H1 (cell line): ENCODE data around the gene GPR39. TPM values are rescaled to one million over a fixed set of nuclear protein-coding genes. Genes with fewer than 3 reads are reported as not detected.

Source experiments
- POU5F1 ChIP-seq: IDR thresholded peaks from 2 replicates; pipeline ENCODE4 v1.6.1; 2011; ENCODE audit warnings: low read depth, mild to moderate bottlenecking, low read length, moderate library complexity
- polyA plus RNA-seq, 7 experiments: library from polyadenylated mRNA; depleted of rRNA in 3 of 7; stranded (reverse) in 5 of 7; unstranded in 2 of 7; fragments of >200 nt in 5 of 7; fragments of 200-250 nt in 2 of 7; gene quantifications; 1 replicate in 5 of 7; 2 replicates in 1 of 7; 4 replicates in 1 of 7; pipeline versions ENCODE4 v1.2.1 to v1.2.3, GENCODE V29; 2011 to 2013; ENCODE audit warnings: missing spikeins in 2 of 7, mixed read lengths in 2 of 7
- total RNA-seq: library from RNA; stranded (reverse); fragmentation: NEBNext Ultra II Directional; extraction: Animal tissue kit (Norgen Biotek cat#: 25700); gene quantifications from 2 replicates; pipeline ENCODE4 v1.2.1, GENCODE V29; 2021
- TF ChIP-seq, protein P1 (sequence below): fragments of 300-600 bp; sonication (generic); IDR thresholded peaks from 2 replicates; pipeline ENCODE4 v1.7.1; 2012; ENCODE audit warnings: low read length, moderate library complexity, mild to moderate bottlenecking, inconsistent platforms; ENCODE audit not compliant: insufficient replicate concordance

GPR39 gene
- total and polyA plus RNA-seq, 2 of the 8 experiments (the other 6 are each of a cell fraction or from before 2014, with no cell fraction given), result 0.63 to 2.7 TPM

GRCh38 chr2:132595186-132595585, 178.6 kb downstream of the GPR39 start (continued):
- TF ChIP-seq, protein P1, sequence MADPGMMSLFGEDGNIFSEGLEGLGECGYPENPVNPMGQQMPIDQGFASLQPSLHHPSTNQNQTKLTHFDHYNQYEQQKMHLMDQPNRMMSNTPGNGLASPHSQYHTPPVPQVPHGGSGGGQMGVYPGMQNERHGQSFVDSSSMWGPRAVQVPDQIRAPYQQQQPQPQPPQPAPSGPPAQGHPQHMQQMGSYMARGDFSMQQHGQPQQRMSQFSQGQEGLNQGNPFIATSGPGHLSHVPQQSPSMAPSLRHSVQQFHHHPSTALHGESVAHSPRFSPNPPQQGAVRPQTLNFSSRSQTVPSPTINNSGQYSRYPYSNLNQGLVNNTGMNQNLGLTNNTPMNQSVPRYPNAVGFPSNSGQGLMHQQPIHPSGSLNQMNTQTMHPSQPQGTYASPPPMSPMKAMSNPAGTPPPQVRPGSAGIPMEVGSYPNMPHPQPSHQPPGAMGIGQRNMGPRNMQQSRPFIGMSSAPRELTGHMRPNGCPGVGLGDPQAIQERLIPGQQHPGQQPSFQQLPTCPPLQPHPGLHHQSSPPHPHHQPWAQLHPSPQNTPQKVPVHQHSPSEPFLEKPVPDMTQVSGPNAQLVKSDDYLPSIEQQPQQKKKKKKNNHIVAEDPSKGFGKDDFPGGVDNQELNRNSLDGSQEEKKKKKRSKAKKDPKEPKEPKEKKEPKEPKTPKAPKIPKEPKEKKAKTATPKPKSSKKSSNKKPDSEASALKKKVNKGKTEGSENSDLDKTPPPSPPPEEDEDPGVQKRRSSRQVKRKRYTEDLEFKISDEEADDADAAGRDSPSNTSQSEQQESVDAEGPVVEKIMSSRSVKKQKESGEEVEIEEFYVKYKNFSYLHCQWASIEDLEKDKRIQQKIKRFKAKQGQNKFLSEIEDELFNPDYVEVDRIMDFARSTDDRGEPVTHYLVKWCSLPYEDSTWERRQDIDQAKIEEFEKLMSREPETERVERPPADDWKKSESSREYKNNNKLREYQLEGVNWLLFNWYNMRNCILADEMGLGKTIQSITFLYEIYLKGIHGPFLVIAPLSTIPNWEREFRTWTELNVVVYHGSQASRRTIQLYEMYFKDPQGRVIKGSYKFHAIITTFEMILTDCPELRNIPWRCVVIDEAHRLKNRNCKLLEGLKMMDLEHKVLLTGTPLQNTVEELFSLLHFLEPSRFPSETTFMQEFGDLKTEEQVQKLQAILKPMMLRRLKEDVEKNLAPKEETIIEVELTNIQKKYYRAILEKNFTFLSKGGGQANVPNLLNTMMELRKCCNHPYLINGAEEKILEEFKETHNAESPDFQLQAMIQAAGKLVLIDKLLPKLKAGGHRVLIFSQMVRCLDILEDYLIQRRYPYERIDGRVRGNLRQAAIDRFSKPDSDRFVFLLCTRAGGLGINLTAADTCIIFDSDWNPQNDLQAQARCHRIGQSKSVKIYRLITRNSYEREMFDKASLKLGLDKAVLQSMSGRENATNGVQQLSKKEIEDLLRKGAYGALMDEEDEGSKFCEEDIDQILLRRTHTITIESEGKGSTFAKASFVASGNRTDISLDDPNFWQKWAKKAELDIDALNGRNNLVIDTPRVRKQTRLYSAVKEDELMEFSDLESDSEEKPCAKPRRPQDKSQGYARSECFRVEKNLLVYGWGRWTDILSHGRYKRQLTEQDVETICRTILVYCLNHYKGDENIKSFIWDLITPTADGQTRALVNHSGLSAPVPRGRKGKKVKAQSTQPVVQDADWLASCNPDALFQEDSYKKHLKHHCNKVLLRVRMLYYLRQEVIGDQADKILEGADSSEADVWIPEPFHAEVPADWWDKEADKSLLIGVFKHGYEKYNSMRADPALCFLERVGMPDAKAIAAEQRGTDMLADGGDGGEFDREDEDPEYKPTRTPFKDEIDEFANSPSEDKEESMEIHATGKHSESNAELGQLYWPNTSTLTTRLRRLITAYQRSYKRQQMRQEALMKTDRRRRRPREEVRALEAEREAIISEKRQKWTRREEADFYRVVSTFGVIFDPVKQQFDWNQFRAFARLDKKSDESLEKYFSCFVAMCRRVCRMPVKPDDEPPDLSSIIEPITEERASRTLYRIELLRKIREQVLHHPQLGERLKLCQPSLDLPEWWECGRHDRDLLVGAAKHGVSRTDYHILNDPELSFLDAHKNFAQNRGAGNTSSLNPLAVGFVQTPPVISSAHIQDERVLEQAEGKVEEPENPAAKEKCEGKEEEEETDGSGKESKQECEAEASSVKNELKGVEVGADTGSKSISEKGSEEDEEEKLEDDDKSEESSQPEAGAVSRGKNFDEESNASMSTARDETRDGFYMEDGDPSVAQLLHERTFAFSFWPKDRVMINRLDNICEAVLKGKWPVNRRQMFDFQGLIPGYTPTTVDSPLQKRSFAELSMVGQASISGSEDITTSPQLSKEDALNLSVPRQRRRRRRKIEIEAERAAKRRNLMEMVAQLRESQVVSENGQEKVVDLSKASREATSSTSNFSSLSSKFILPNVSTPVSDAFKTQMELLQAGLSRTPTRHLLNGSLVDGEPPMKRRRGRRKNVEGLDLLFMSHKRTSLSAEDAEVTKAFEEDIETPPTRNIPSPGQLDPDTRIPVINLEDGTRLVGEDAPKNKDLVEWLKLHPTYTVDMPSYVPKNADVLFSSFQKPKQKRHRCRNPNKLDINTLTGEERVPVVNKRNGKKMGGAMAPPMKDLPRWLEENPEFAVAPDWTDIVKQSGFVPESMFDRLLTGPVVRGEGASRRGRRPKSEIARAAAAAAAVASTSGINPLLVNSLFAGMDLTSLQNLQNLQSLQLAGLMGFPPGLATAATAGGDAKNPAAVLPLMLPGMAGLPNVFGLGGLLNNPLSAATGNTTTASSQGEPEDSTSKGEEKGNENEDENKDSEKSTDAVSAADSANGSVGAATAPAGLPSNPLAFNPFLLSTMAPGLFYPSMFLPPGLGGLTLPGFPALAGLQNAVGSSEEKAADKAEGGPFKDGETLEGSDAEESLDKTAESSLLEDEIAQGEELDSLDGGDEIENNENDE, result no peak
- no peak for TF ChIP-seq POU5F1
